ENCODE measurements around the gene RBMS3.

DNA sequence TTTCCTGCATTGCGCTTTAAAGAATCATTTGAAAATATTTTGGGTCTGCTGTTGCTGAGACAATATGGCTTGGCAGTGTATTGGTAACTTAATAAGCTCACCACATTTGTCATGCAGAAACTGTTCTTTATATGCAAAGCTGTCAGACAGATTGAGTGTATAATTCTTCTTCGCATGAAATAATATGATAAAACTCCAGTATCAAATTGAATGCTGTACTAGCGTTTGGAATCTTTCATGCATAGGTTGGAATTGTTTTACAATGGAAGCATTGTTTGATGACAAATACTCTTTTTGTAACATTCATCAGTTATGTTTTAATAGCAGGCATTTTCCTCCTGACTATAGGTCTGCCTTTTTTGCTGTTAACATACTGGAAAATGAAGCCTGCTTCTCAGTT lies 53.8 kb downstream of the RBMS3 start:
- TF ChIP-seq CTCF (IDR thresholded peaks at IDR 0.05; ENCODE audit: poor library complexity) (no peak), EZH2 (IDR thresholded peaks at IDR 0.05; ENCODE audit: borderline replicate concordance) (no peak), EZH2phosphoT487 (IDR thresholded peaks at IDR 0.05; ENCODE audit: low read depth, severe bottlenecking, unreplicated experiment) (no peak)

Data from hepatocyte (in vitro differentiated cells).